PC-9 (cell line): ENCODE data around the gene THEMIS. TPM values are rescaled to one million over a fixed set of nuclear protein-coding genes. Genes with fewer than 3 reads are reported as not detected.
A peak's percentile ranks its signal among the peaks of the same experiment; 100 is the strongest.
"Not testable (repeated sequence)": the region's sequence is repeated elsewhere in the genome, so short reads cannot be mapped to it uniquely, and the experiment has no call there.

ENCODE experiments used
- BruUV-seq: library from RNA; stranded (reverse); fragments of 400-500 nt; replicated peaks from 2 replicates; lab custom pipeline; 2021; lab: Mats Ljungman, UMichigan
- CTCF ChIA-PET: fragments of 300-600 bp; sonication (Branson Sonifier 250); formaldehyde crosslinking; loops from one replicate; lab custom pipeline; 2022; ENCODE audit warnings: antibody characterized with exemption; lab: Charles Lee
- POLR2A ChIA-PET: fragments of 300-600 bp; sonication (Branson Sonifier 250); formaldehyde crosslinking; loops from one replicate; lab custom pipeline; 2022; ENCODE audit warnings: antibody characterized with exemption; ENCODE audit not compliant: unreplicated experiment; lab: Charles Lee
- DNase-seq, 2 experiments: peaks; one replicate each; pipeline versions ENCODE4 v3.0.0 to v3.0.0-alpha.2; 2015 to 2022; ENCODE audit warnings: mixed read lengths in 1 of 2
- H2AFZ ChIP-seq: fragments of 200-600 bp; sonication (generic); 2 replicates; pipeline ENCODE4 v1.8.1; 2017; ENCODE audit warnings: antibody characterized with exemption
- H3F3A ChIP-seq: fragments of 200-600 bp; sonication (generic); 2 replicates; pipeline ENCODE4 v1.8.1; 2017; ENCODE audit warnings: antibody characterized with exemption, mild to moderate bottlenecking, low read depth; ENCODE audit not compliant: insufficient read depth
- H3K27ac ChIP-seq: fragments of 200-600 bp; sonication (generic); 2 replicates; pipeline ENCODE4 v1.6.1; 2016; ENCODE audit warnings: mixed run types
- H3K27me3 ChIP-seq: fragments of 200-600 bp; sonication (generic); 2 replicates; pipeline ENCODE4 v1.6.1; 2016; ENCODE audit warnings: low read depth, mixed run types; ENCODE audit not compliant: insufficient read depth
- H3K36me3 ChIP-seq: fragments of 200-600 bp; sonication (generic); 2 replicates; pipeline ENCODE4 v1.6.1; 2016; ENCODE audit warnings: low read depth, mixed run types
- H3K4me1 ChIP-seq: fragments of 200-600 bp; sonication (generic); replicated peaks from 2 replicates; pipeline ENCODE4 v1.6.1; 2016; ENCODE audit warnings: mixed run types; ENCODE audit not compliant: insufficient read depth
- H3K4me2 ChIP-seq: fragments of 200-600 bp; sonication (generic); 2 replicates; pipeline ENCODE4 v1.6.1; 2017; ENCODE audit warnings: mixed run types
- H3K4me3 ChIP-seq: fragments of 200-600 bp; sonication (generic); 2 replicates; pipeline ENCODE4 v1.6.1; 2016; ENCODE audit warnings: mixed run types
- H3K79me2 ChIP-seq: fragments of 200-600 bp; sonication (generic); 2 replicates; pipeline ENCODE4 v1.6.1; 2017; ENCODE audit warnings: low read depth, mixed run types
- H3K9me2 ChIP-seq: fragments of 200-600 bp; sonication (generic); 2 replicates; pipeline ENCODE4 v1.8.1; 2017; ENCODE audit warnings: mild to moderate bottlenecking; ENCODE audit not compliant: insufficient read depth
- H3K9me3 ChIP-seq: fragments of 200-600 bp; sonication (generic); 2 replicates; pipeline ENCODE4 v1.8.1; 2016; ENCODE audit warnings: low read depth; ENCODE audit not compliant: insufficient read depth
- H4K20me1 ChIP-seq: fragments of 200-600 bp; sonication (generic); 2 replicates; pipeline ENCODE4 v1.8.1; 2017; ENCODE audit not compliant: insufficient read depth
- EZH2 ChIP-seq: fragments of 200-600 bp; sonication (generic); IDR thresholded peaks from 2 replicates; pipeline ENCODE4 v1.8.0; 2017; ENCODE audit warnings: antibody characterized with exemption, low read depth
- intact Hi-C: fragments of 100-400 bp; cut with micrococcal nuclease; formaldehyde crosslinking; loops from one replicate; pipeline ENCODE4 v1.10.0; 2022; ENCODE audit not compliant: unreplicated experiment
- total RNA-seq: library from RNA; stranded (reverse); gene quantifications from 2 replicates; pipeline ENCODE4 v1.2.3, GENCODE V29; 2021
- TF ChIP-seq, protein P1 (sequence below): fragments of 200-600 bp; sonication (generic); conservative IDR thresholded peaks from 2 replicates; pipeline ENCODE4 v1.6.1; 2017; ENCODE audit warnings: mixed run types, antibody characterized with exemption, mild to moderate bottlenecking, moderate library complexity

The THEMIS gene
- total RNA-seq, 1 experiment from 2014 or later: not detected

DNA sequence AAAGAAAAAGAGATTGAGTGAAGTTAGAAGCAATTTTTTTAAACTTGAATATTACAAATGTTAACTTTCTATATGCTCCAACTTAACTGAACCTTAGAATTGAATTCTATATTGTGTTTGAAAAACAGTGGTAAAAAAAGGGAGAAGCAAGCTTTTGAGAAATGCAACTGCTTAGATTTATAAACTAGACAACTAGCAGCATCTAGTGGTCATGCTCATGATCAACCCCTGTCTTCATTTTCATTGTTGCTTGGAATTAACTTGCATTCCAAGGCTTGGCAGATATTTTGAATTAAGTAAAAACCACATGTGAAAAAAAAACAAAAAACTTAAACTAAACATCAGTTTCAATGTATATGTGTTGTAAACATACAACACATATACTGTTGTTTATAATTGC lies 210.8 kb downstream of the THEMIS start:
- CTCF ChIA-PET: no interaction called here
- Histone ChIP-seq H3K9me3 (no peaks in the 10 kb centered on the region), H3K9me2 (no peaks in the 10 kb centered on the region), H3K27ac (no peak overlapping the region), H3K4me3 (no peak overlapping the region), H3K27me3 (no peaks in the 10 kb centered on the region), H3K4me1 (no peaks in the 10 kb centered on the region), H3K36me3 (no peaks in the 10 kb centered on the region), H3K79me2 (no peaks in the 10 kb centered on the region), H2AFZ (no peak overlapping the region), H3K4me2 (no peak overlapping the region), H3F3A (no peaks in the 10 kb centered on the region), H4K20me1 (no peaks in the 10 kb centered on the region)
- peak in 1 of 2 experiments; percentile 0 for DNase-seq
- intact Hi-C loops: loop anchor here (2.0 to 10.0 kb wide), 2 partner anchors 135 to 225 kb away; no protein-coding TSS in a partner anchor
- POLR2A ChIA-PET: no interaction called here
- no TSS peak for BruUV-seq
- no peak for TF ChIP-seq EZH2
- TF ChIP-seq, protein P1, sequence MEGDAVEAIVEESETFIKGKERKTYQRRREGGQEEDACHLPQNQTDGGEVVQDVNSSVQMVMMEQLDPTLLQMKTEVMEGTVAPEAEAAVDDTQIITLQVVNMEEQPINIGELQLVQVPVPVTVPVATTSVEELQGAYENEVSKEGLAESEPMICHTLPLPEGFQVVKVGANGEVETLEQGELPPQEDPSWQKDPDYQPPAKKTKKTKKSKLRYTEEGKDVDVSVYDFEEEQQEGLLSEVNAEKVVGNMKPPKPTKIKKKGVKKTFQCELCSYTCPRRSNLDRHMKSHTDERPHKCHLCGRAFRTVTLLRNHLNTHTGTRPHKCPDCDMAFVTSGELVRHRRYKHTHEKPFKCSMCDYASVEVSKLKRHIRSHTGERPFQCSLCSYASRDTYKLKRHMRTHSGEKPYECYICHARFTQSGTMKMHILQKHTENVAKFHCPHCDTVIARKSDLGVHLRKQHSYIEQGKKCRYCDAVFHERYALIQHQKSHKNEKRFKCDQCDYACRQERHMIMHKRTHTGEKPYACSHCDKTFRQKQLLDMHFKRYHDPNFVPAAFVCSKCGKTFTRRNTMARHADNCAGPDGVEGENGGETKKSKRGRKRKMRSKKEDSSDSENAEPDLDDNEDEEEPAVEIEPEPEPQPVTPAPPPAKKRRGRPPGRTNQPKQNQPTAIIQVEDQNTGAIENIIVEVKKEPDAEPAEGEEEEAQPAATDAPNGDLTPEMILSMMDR: peak; percentile 82

DNA sequence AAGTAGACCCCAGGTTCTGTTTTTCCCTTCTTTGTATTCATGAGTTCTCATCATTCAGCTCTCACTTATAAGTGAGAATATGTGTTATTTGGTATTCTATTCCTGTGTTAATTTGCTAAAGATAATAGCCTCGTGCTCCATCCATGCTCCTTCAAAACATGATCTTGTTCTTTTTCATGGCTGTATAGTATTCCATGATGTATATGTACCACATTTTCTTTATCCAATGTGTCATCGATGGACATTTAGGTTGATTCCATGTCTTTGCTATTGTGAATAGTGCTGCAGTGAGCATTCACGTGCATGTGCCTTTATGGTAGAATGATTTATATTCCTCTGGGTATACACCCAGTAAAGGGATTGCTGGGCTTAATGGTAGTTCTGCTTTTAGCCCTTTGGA lies 213.4 kb downstream of the THEMIS start:
- H3K4me2 ChIP-seq, CTCF ChIA-PET, H3K4me1 ChIP-seq, H3F3A ChIP-seq, H3K27me3 ChIP-seq, DNase-seq, H2AFZ ChIP-seq, H3K36me3 ChIP-seq, H4K20me1 ChIP-seq, BruUV-seq, intact Hi-C loops, H3K79me2 ChIP-seq, H3K4me3 ChIP-seq, POLR2A ChIA-PET, H3K9me2 ChIP-seq, H3K9me3 ChIP-seq, H3K27ac ChIP-seq: not testable (repeated sequence)

DNA sequence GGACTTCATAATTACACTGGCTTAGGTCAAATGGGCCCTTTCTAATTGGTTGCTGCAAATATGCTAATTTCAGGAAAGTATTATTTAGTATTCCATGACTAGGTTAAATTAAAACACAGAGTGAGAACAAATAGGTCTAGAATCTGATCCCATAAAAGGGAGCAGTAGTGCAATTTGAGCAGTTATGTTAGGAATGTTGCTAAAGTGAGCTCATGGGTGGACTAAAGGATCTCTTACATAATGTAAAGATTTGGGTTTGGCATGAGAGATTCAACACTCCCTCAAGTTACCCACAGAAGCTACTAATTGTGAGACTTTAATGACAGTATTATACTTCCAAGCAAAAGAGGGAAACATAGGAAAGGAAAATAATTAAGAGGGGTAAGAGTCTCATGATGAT lies 214.8 kb downstream of the THEMIS start:
- Histone ChIP-seq H4K20me1 (no peaks in the 10 kb centered on the region), H3K36me3 (no peaks in the 10 kb centered on the region), H3F3A (no peaks in the 10 kb centered on the region), H3K27ac (no peak overlapping the region), H3K9me3 (no peaks in the 10 kb centered on the region), H3K4me3 (no peak overlapping the region), H3K9me2 (no peaks in the 10 kb centered on the region), H3K27me3 (no peaks in the 10 kb centered on the region), H2AFZ (no peak overlapping the region), H3K4me2 (no peak overlapping the region), H3K79me2 (no peaks in the 10 kb centered on the region), H3K4me1 (no peaks in the 10 kb centered on the region)
- TF ChIP-seq EZH2: no peak
- TF ChIP-seq, protein P1: no peak
- no peak for DNase-seq
- ChIA-PET POLR2A (no interaction called here), CTCF (no interaction called here)
- intact Hi-C loops: no loop called here
- no TSS peak for BruUV-seq

DNA sequence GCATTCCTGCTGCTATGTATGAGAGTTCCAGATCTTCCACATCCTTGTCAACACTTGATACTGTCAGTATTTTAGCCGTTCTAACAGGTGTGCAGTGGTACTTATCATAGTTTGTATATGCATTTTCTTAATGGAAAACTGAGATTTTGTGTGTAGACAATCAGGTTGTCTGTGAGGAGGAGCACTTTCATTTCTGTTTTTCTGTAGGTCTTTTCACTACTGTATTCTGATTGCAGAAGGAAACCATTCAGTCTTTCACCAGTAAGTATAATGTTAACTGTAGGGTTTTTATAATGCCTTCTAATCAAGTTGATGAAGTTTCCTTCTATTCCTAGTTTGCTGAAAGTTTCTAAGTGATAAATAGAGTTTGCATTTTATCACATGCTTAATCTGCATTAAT lies 216.4 kb downstream of the THEMIS start:
- Histone ChIP-seq H3K4me2 (no peak overlapping the region), H3K4me1 (no peaks in the 10 kb centered on the region), H3K9me3 (no peaks in the 10 kb centered on the region), H3K27ac (no peak overlapping the region), H3K79me2 (no peaks in the 10 kb centered on the region), H3K4me3 (no peak overlapping the region), H2AFZ (no peak overlapping the region), H3K36me3 (no peaks in the 10 kb centered on the region), H3K9me2 (no peaks in the 10 kb centered on the region), H4K20me1 (no peaks in the 10 kb centered on the region), H3F3A (no peaks in the 10 kb centered on the region), H3K27me3 (no peaks in the 10 kb centered on the region)
- BruUV-seq: no TSS peak
- intact Hi-C loops: no loop called here
- ChIA-PET CTCF (no interaction called here), POLR2A (no interaction called here)
- no peak for TF ChIP-seq EZH2
- TF ChIP-seq, protein P1: no peak
- no peak for DNase-seq
